ENCODE results near the gene C11orf65.

C11orf65 gene

GRCh38 chr11:108497317-108498045 is 30.2 kb upstream of the C11orf65 start:
- TF ChIP-seq CTCF (IDR thresholded peaks at IDR 0.05; ENCODE audit: low read depth, low read length, missing control alignments), result no peak
- peak overlapping the region; percentile 87 for H3K27ac ChIP-seq
- peak overlapping the region; percentile 61 for H3K4me3 ChIP-seq (ENCODE audit: low read depth, low read length)
- H3K36me3 ChIP-seq (replicated peaks), result no peaks in the 10 kb centered on the region
- in situ Hi-C loops (cut with HindIII; ENCODE audit: low pct_ligation_motif_present, low sequenced_read_pairs), result no loop called here
- no peaks in the 10 kb centered on the region for H3K27me3 ChIP-seq (replicated peaks)
- peak; percentile 98 for DNase-seq

- Histone ChIP-seq H3K36me3 (replicated peaks) (no peaks in the 10 kb centered on the region), H3K27me3 (replicated peaks) (no peaks in the 10 kb centered on the region), H3K27ac (peak overlapping the region; percentile 87), H3K4me3 (ENCODE audit: low read depth, low read length) (peak overlapping the region; percentile 61)
- DNase-seq, result no peak
- no peak for TF ChIP-seq CTCF (IDR thresholded peaks at IDR 0.05; ENCODE audit: low read depth, low read length, missing control alignments)
- in situ Hi-C loops (cut with HindIII; ENCODE audit: low pct_ligation_motif_present, low sequenced_read_pairs), result no loop called here
Measured at GRCh38 chr11:108496643-108497256, 29.4 kb upstream of the C11orf65 start.

- H3K36me3 ChIP-seq (replicated peaks), result no peaks in the 10 kb centered on the region
- H3K27me3 ChIP-seq (replicated peaks), result no peaks in the 10 kb centered on the region
- TF ChIP-seq CTCF (IDR thresholded peaks at IDR 0.05; ENCODE audit: low read depth, low read length, missing control alignments), result no peak
- no peak overlapping the region for H3K4me3 ChIP-seq (ENCODE audit: low read depth, low read length)
- DNase-seq, result no peak
- H3K27ac ChIP-seq, result no peak overlapping the region
- in situ Hi-C loops (cut with HindIII; ENCODE audit: low pct_ligation_motif_present, low sequenced_read_pairs), result no loop called here
Measured at GRCh38 chr11:108495326-108495725, 28.0 kb upstream of the C11orf65 start.

- Histone ChIP-seq H3K27me3 (replicated peaks) (no peaks in the 10 kb centered on the region), H3K36me3 (replicated peaks) (peaks cover 3% of the 10 kb centered on the region), H3K4me3 (ENCODE audit: low read depth, low read length) (no peak overlapping the region), H3K27ac (no peak overlapping the region)
- no peak for DNase-seq
- in situ Hi-C loops (cut with HindIII; ENCODE audit: low pct_ligation_motif_present, low sequenced_read_pairs), result no loop called here
- TF ChIP-seq CTCF (IDR thresholded peaks at IDR 0.05; ENCODE audit: low read depth, low read length, missing control alignments), result no peak
Measured at GRCh38 chr11:108494182-108494581, 26.9 kb upstream of the C11orf65 start.

GRCh38 chr11:108491936-108492335 is 24.6 kb upstream of the C11orf65 start:
- Histone ChIP-seq H3K36me3 (replicated peaks) (peaks cover 3% of the 10 kb centered on the region), H3K27me3 (replicated peaks) (no peaks in the 10 kb centered on the region), H3K27ac (no peak overlapping the region), H3K4me3 (ENCODE audit: low read depth, low read length) (no peak overlapping the region)
- in situ Hi-C loops (cut with HindIII; ENCODE audit: low pct_ligation_motif_present, low sequenced_read_pairs), result no loop called here
- no peak for TF ChIP-seq CTCF (IDR thresholded peaks at IDR 0.05; ENCODE audit: low read depth, low read length, missing control alignments)
- no peak for DNase-seq
